CD4-positive, alpha-beta T cell treated with Interleukin-4 for 4 hours (primary cell): ENCODE data around the gene SNTG2.

Source experiments
- DNase-seq: peaks from one replicate; pipeline ENCODE4 v3.0.0-alpha.2; 2020

The SNTG2 gene

GRCh38 chr2:1154710-1155594 is 204.3 kb downstream of the SNTG2 start:
- DNase-seq = no peak

- DNase-seq = no peak
Observed at GRCh38 chr2:1156059-1156458, 205.4 kb downstream of the SNTG2 start.

GRCh38 chr2:1156531-1156930 is 205.9 kb downstream of the SNTG2 start:
- no peak for DNase-seq

- DNase-seq = no peak
Observed at GRCh38 chr2:1157107-1157506, 206.5 kb downstream of the SNTG2 start.

GRCh38 chr2:1159013-1159412 is 208.4 kb downstream of the SNTG2 start:
- no peak for DNase-seq

- DNase-seq = no peak
Observed at GRCh38 chr2:1162246-1162645, 211.6 kb downstream of the SNTG2 start.

- DNase-seq = peak; percentile 15
Observed at GRCh38 chr2:1162768-1163584, 212.3 kb downstream of the SNTG2 start.

GRCh38 chr2:1166976-1167375 is 216.3 kb downstream of the SNTG2 start:
- DNase-seq = no peak

GRCh38 chr2:1168846-1169245 is 218.2 kb downstream of the SNTG2 start:
- no peak for DNase-seq

- no peak for DNase-seq
Observed at GRCh38 chr2:1169291-1169949, 218.8 kb downstream of the SNTG2 start.

- no peak for DNase-seq
Observed at GRCh38 chr2:1170241-1170640, 219.6 kb downstream of the SNTG2 start.

GRCh38 chr2:1170711-1171110 is 220.1 kb downstream of the SNTG2 start:
- DNase-seq = no peak

GRCh38 chr2:1173528-1173927 is 222.9 kb downstream of the SNTG2 start:
- no peak for DNase-seq

- DNase-seq = no peak
Observed at GRCh38 chr2:1181893-1182292, 231.2 kb downstream of the SNTG2 start.

GRCh38 chr2:1183300-1183699 is 232.7 kb downstream of the SNTG2 start:
- no peak for DNase-seq

GRCh38 chr2:1186421-1186820 is 235.8 kb downstream of the SNTG2 start:
- DNase-seq = no peak

- no peak for DNase-seq
Observed at GRCh38 chr2:1187189-1187588, 236.5 kb downstream of the SNTG2 start.

- no peak for DNase-seq
Observed at GRCh38 chr2:1192121-1192520, 241.5 kb downstream of the SNTG2 start.

- DNase-seq = no peak
Observed at GRCh38 chr2:1193801-1194200, 243.2 kb downstream of the SNTG2 start.

GRCh38 chr2:1203772-1204171 is 253.1 kb downstream of the SNTG2 start:
- no peak for DNase-seq

GRCh38 chr2:1205853-1206252 is 255.2 kb downstream of the SNTG2 start:
- no peak for DNase-seq

- DNase-seq = no peak
Observed at GRCh38 chr2:1207962-1208510, 257.4 kb downstream of the SNTG2 start.

GRCh38 chr2:1208522-1208921 is 257.9 kb downstream of the SNTG2 start:
- DNase-seq = no peak
